Spleen (tissue), 11 donors: ENCODE data around the gene C15orf40. TPM values are rescaled to one million over a fixed set of nuclear protein-coding genes. Genes with fewer than 3 reads are reported as not detected.
A peak's percentile ranks its signal among the peaks of the same experiment; 100 is the strongest.

ENCODE experiments used
- DNase-seq: peaks from one replicate; pipeline ENCODE4 v3.0.0-alpha.2; 2020
- H3K27ac ChIP-seq, 8 donors: fragments of 200-600 bp; sonication (generic) in 7 of 8; 1 replicate in 4 of 8; 2 replicates in 4 of 8; pipeline versions ENCODE4 v1.5.0 to v1.8.0; 2016 to 2021; ENCODE audit warnings: inconsistent platforms in 4 of 8, mild to moderate bottlenecking in 4 of 8, moderate library complexity in 1 of 8
- H3K27me3 ChIP-seq, 7 donors: fragments of 200-600 bp; sonication (generic) in 6 of 7; replicated peaks in 1 of 7; 1 replicate in 4 of 7; 2 replicates in 3 of 7; pipeline versions ENCODE4 v1.5.0 to v1.8.0; 2016 to 2021; ENCODE audit warnings: inconsistent platforms in 3 of 7, mild to moderate bottlenecking in 1 of 7
- H3K36me3 ChIP-seq, 6 donors: fragments of 200-600 bp; sonication (generic) in 5 of 6; 1 replicate in 4 of 6; 2 replicates in 2 of 6; pipeline versions ENCODE4 v1.5.0 to v1.8.0; 2016 to 2021; ENCODE audit warnings: inconsistent platforms in 2 of 6
- H3K4me1 ChIP-seq, 6 donors: fragments of 200-600 bp; sonication (generic) in 5 of 6; 1 replicate in 3 of 6; 2 replicates in 3 of 6; pipeline versions ENCODE4 v1.5.0 to v1.8.0; 2016 to 2021; ENCODE audit warnings: inconsistent platforms in 3 of 6
- H3K4me3 ChIP-seq, 8 donors: fragments of 200-600 bp; sonication (generic) in 7 of 8; 1 replicate in 4 of 8; 2 replicates in 4 of 8; pipeline versions ENCODE4 v1.5.0 to v1.8.0; 2016 to 2021; ENCODE audit warnings: inconsistent platforms in 4 of 8, mild to moderate bottlenecking in 4 of 8, moderate library complexity in 2 of 8
- H3K9me3 ChIP-seq, 8 donors: fragments of 200-600 bp; sonication (generic) in 7 of 8; 1 replicate in 4 of 8; 2 replicates in 4 of 8; pipeline versions ENCODE4 v1.5.0 to v1.8.0; 2016 to 2021; ENCODE audit warnings: inconsistent platforms in 4 of 8
- CTCF ChIP-seq, 11 experiments: fragments of 200-600 bp in 7 of 11; fragments of 450-650 bp in 4 of 11; sonication (generic) in 4 of 11; IDR thresholded peaks in 8 of 11; conservative IDR thresholded peaks in 3 of 11; 1 replicate in 7 of 11; 2 replicates in 4 of 11; pipeline versions ENCODE4 v1.4.0 to v1.8.0; 2016 to 2021; ENCODE audit warnings: antibody characterized with exemption in 11 of 11, inconsistent platforms in 4 of 11, mild to moderate bottlenecking in 1 of 11
- POLR2A ChIP-seq, 3 donors: fragments of 450-650 bp; IDR thresholded peaks; one replicate each; pipeline ENCODE4 v1.5.1; 2017; ENCODE audit warnings: antibody characterized with exemption in 3 of 3, mild to moderate bottlenecking in 1 of 3
- POLR2AphosphoS5 ChIP-seq, 3 donors: sonication (generic); formaldehyde crosslinking; IDR thresholded peaks; one replicate each; pipeline ENCODE4 v1.5.1; 2017; ENCODE audit warnings: antibody characterized with exemption in 3 of 3
- WGBS, 5 donors: extraction: QIAGEN DNeasy Blood & Tissue Kit in 3 of 5; methylation state at CpG; one replicate each; pipeline versions ENCODE4 v1.1.5 to v1.1.7; 2013 to 2018; 5-methylcytosine and 5-hydroxymethylcytosine counted together
- intact Hi-C: fragments of 100-400 bp; cut with DNase I; formaldehyde crosslinking; loops from one replicate; pipeline ENCODE4 v1.15.0; 2023; ENCODE audit warnings: low total_unique reads
- polyA plus RNA-seq, 3 donors: library from polyadenylated mRNA; stranded (reverse); fragments of 200-250 nt; gene quantifications; one replicate each; pipeline ENCODE4 v1.2.1, GENCODE V29; 2013
- total RNA-seq, 7 donors: library from RNA; depleted of rRNA in 3 of 7; stranded (reverse); fragments of >200 nt in 3 of 7; fragmentation: NEBNext Ultra II Directional in 4 of 7; extraction: Animal tissue kit (Norgen Biotek cat#: 25700) in 4 of 7; gene quantifications; one replicate each; pipeline versions ENCODE4 v1.1.0 to v1.2.1, GENCODE V29; 2016 to 2021
- donor health status: healthy with polysubstance abuse.
- donor health status: DM: no; HTN: no; CAD: no; lungs with moderate emphysema.
- donor health status: DM: no; HTN: no; CAD: no.
- donor health status: Bipolar disorder and iron deficiency.
- donor health status: healthy.
- donor health status: DM: no; HTN: no; CAD: no.
- donor health status: DM: yes; HTN: yes; CAD: no.

C15orf40 gene
- total and polyA plus RNA-seq, 10 donors: 12.9 to 34.9 (median 23.0) TPM

DNA sequence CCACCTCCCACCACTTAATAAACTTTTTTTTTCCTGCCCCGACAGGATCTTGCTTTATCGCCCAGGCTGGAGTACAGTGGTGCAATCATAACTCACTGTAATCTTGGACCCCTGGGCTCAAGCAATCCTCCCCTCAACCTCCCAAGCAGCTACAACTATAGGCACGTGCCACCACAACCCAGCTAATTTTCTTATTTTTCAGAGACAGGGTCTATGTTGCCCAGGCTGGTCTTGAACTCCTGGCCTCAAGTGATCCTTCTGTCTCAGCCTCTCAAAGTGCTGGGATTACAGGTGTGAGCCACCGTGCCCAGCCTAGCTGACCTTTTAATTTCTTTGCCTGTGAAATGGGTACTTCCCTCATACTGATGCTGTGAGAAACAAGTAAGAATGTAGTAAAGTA, 3.9 kb upstream of the C15orf40 start:
- H3K4me1 ChIP-seq: peaks cover 13 to 49% (median 20%) of the 10 kb centered on the region in 6 donors
- no peak for DNase-seq
- intact Hi-C loops: no loop called here
- WGBS, 5 donors: 86 to 93% (median 88%) methylated on average over 4 of the region's 4 CpGs
- no peaks in the 10 kb centered on the region for H3K9me3 ChIP-seq
- TF ChIP-seq POLR2AphosphoS5 (IDR thresholded peaks at IDR 0.05) (no peak), CTCF (IDR thresholded peaks at IDR 0.05 in 8 of 11, conservative IDR thresholded peaks at IDR 0.05 in 3 of 11) (no peak), POLR2A (IDR thresholded peaks at IDR 0.05) (no peak)
- peaks cover 0 to 48% (median 39%) of the 10 kb centered on the region in 6 donors for H3K36me3 ChIP-seq
- H3K27ac ChIP-seq: no peak overlapping the region
- no peaks in the 10 kb centered on the region for H3K27me3 ChIP-seq
- H3K4me3 ChIP-seq: no peak overlapping the region

GRCh38 chr15:83014205-83014653, 2.8 kb upstream of the C15orf40 start:
- no peaks in the 10 kb centered on the region for H3K9me3 ChIP-seq
- WGBS, 5 donors: 71 to 76% (median 75%) methylated on average over 5 of the region's 5 CpGs
- DNase-seq: no peak
- intact Hi-C loops: no loop called here
- peaks cover 21 to 61% (median 29%) of the 10 kb centered on the region in 6 donors for H3K4me1 ChIP-seq
- H3K27me3 ChIP-seq: no peaks in the 10 kb centered on the region
- peak overlapping the region in 1 of 8 donors; percentile 4 for H3K27ac ChIP-seq
- peak in 1 of 3 donors; percentile 24 for TF ChIP-seq POLR2AphosphoS5 (IDR thresholded peaks at IDR 0.05)
- TF ChIP-seq CTCF (IDR thresholded peaks at IDR 0.05 in 8 of 11, conservative IDR thresholded peaks at IDR 0.05 in 3 of 11): no peak
- TF ChIP-seq POLR2A (IDR thresholded peaks at IDR 0.05): no peak
- no peak overlapping the region for H3K4me3 ChIP-seq
- H3K36me3 ChIP-seq: peaks cover 0 to 45% (median 34%) of the 10 kb centered on the region in 6 donors

DNA sequence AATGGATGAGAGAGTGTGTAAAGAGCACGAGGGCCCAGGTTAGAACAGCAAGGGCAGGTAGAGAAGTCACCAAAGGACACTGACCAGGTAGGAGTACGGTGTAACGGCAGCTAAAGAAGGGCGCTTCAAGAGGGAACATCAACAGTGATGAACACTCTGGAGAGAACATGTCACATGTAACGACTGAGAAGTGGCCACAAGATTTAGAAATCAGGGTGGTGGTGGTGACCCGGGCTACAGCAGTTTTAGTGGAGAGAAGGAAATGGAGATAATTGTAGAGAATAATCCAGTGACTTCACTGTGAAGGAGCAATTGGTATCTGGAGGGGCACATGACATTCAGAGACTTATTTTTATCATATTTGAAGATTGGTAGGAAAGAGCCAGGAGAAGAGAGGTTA, 1.2 kb upstream of the C15orf40 start:
- Histone ChIP-seq H3K36me3 (peaks cover 0 to 45% (median 37%) of the 10 kb centered on the region in 6 donors), H3K27ac (no peak overlapping the region), H3K4me1 (peaks cover 21 to 66% (median 31%) of the 10 kb centered on the region in 6 donors), H3K9me3 (no peaks in the 10 kb centered on the region), H3K27me3 (no peaks in the 10 kb centered on the region), H3K4me3 (peak overlapping the region in 1 of 8 donors; percentile 100)
- TF ChIP-seq CTCF (IDR thresholded peaks at IDR 0.05 in 8 of 11, conservative IDR thresholded peaks at IDR 0.05 in 3 of 11) (no peak), POLR2A (IDR thresholded peaks at IDR 0.05) (no peak)
- no peak for DNase-seq
- intact Hi-C loops: no loop called here
- WGBS, 5 donors: 74 to 89% (median 82%) methylated on average over 6 of the region's 6 CpGs

DNA sequence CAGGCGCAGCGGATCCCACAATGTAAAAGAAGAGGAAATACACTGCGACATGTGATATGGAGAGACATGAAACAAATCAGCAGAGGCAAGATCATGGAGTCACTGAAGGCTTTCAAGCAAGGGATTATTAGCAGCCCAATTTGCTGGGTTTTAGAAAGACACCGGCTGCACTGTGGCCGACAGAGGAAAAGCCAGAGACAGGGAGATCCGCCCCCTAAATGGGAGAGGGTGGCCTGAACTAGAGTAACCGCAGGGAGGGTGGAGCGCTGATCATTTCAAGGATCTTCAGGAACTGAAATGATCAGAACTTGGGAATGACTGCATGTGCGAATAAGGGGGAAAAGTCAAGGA, 612 bp upstream of the C15orf40 start:
- peak overlapping the region; percentile 89 to 100 (median 100) for H3K4me3 ChIP-seq
- intact Hi-C loops: no loop called here
- H3K27me3 ChIP-seq: no peaks in the 10 kb centered on the region
- WGBS, 5 donors: 41 to 47% (median 45%) methylated on average over 9 of the region's 9 CpGs
- H3K4me1 ChIP-seq: peaks cover 21 to 61% (median 31%) of the 10 kb centered on the region in 6 donors
- TF ChIP-seq CTCF (IDR thresholded peaks at IDR 0.05 in 8 of 11, conservative IDR thresholded peaks at IDR 0.05 in 3 of 11) (no peak), POLR2AphosphoS5 (IDR thresholded peaks at IDR 0.05) (no peak), POLR2A (IDR thresholded peaks at IDR 0.05) (no peak)
- H3K9me3 ChIP-seq: no peaks in the 10 kb centered on the region
- H3K36me3 ChIP-seq: peaks cover 0 to 45% (median 39%) of the 10 kb centered on the region in 6 donors
- no peak for DNase-seq
- H3K27ac ChIP-seq: peak overlapping the region; percentile 76 to 94 (median 88)
